Measurements from ENCODE around the gene THTPA.
"Not testable (repeated sequence)": the region's sequence is repeated elsewhere in the genome, so short reads cannot be mapped to it uniquely, and the experiment has no call there.

Gene THTPA

GRCh38 chr14:23535943-23536342, 20.1 kb upstream of the THTPA start:
- no peak for DNase-seq

GRCh38 chr14:23536494-23536893, 19.6 kb upstream of the THTPA start:
- no peak for DNase-seq

GRCh38 chr14:23536906-23537305, 19.2 kb upstream of the THTPA start:
- not testable (repeated sequence) for DNase-seq

- DNase-seq = no peak
Observed at GRCh38 chr14:23537351-23538049, 18.6 kb upstream of the THTPA start.

GRCh38 chr14:23538050-23538718, 17.9 kb upstream of the THTPA start:
- no peak for DNase-seq

GRCh38 chr14:23538785-23539184, 17.3 kb upstream of the THTPA start:
- peak; percentile 19 for DNase-seq

GRCh38 chr14:23539248-23540140, 16.6 kb upstream of the THTPA start:
- DNase-seq = no peak

GRCh38 chr14:23540141-23540469, 16.0 kb upstream of the THTPA start:
- DNase-seq = no peak

- DNase-seq = no peak
Observed at GRCh38 chr14:23542261-23542660, 13.8 kb upstream of the THTPA start.

- no peak for DNase-seq
Observed at GRCh38 chr14:23543403-23543802, 12.7 kb upstream of the THTPA start.

- peak; percentile 90 for DNase-seq
Observed at GRCh38 chr14:23544511-23545447, 11.3 kb upstream of the THTPA start.

- no peak for DNase-seq
Observed at GRCh38 chr14:23545740-23546365, 10.2 kb upstream of the THTPA start.

GRCh38 chr14:23546450-23547035, 9.5 kb upstream of the THTPA start:
- no peak for DNase-seq

GRCh38 chr14:23547924-23548323, 8.1 kb upstream of the THTPA start:
- no peak for DNase-seq

- no peak for DNase-seq
Observed at GRCh38 chr14:23548351-23549318, 7.4 kb upstream of the THTPA start.

- no peak for DNase-seq
Observed at GRCh38 chr14:23550131-23550811, 5.8 kb upstream of the THTPA start.

- no peak for DNase-seq
Observed at GRCh38 chr14:23550812-23551265, 5.2 kb upstream of the THTPA start.

- DNase-seq = peak; percentile 62
Observed at GRCh38 chr14:23551266-23552028, 4.6 kb upstream of the THTPA start, which contains the start of gene ZFHX2. ZFHX2 (minus strand) TSS chr14:23551765; CDS start chr14:23535325, 16,440 bp downstream.

- DNase-seq = no peak
Observed at GRCh38 chr14:23555533-23555881, 564 bp upstream of the THTPA start.

Measured in NCI-H1436 treated with DMSO at 0.1 percent for 48 hours (cell line).